HG03354 (cell line): ENCODE results near the gene FCRLB.
"Not testable (repeated sequence)": the region's sequence is repeated elsewhere in the genome, so short reads cannot be mapped to it uniquely, and the experiment has no call there.

Source experiments
- ATAC-seq: cut with Tn5 transposase; IDR thresholded peaks from one replicate; pipeline ENCODE4 v1.9.1; 2021; ENCODE audit warnings: mild to moderate bottlenecking; ENCODE audit not compliant: unreplicated experiment, poor library complexity, severe bottlenecking

The FCRLB gene

DNA sequence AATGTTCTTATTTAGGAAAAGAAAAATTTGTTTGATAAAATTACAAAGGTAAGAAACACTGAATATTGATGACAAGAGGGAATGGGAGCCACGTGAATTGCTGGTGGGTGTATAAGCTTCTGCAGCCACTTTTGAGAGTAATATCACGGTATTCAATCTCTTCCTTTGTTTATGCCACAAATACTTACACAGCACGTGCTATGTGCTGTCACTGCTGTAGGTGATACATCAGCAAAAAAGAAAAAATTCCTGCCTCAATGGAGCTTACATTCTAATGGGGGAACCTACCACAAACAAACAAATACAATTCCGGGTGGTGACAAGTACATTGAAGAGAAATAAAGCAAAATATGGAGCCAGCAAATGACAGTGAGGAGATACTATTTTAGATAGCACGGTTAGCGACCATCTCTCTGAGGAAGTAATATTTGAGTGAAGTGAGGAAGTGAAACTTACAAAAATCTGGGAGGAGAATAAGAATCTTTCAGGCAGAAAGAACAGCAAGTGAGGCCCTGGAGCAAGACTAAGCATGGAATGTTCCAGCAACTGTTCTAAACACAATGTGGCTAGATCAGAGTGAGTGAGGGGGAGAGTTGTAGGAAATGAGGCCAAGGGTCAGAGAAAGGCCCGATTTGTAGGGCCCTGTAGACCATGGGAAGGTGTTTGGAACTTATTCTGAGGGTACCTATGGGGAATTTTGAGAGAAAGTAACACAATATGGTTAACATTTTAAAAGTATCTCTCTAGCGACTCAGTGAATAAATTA lies 2.6 kb upstream of the FCRLB start:
- peak; percentile 79 for ATAC-seq

DNA sequence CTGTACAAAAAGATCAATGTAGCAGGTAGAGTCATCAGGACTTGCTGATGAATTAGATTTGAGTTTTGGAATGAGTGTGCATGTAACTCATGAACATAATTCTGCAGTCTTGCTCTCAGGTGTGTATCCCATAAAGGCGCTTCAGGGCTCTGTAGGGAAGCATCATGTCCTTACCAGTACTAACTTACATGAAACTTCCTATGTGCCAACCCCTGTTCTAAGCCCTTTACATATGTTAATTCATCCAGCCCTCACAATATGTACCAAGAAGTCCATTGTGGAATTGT lies 2.1 kb upstream of the FCRLB start:
- ATAC-seq: peak; percentile 48

DNA sequence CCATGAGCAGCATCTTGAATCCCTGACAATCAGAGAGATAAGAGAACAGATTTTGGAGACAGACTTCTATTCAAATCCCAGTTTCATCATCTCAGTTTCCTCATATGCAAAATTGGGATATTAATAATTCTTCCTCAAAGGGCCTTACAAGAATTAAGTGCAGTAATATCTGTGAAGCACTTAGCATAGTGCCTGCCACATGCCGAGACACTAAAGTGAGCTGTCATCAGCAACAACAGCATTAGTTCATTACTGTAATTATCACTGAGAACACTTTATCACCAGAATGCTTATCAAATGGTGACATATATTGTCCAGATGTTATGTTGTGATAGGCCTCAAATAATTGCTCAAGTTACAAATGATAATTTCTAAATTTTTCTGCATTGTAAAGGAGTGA lies 922 bp upstream of the FCRLB start:
- ATAC-seq: no peak

DNA sequence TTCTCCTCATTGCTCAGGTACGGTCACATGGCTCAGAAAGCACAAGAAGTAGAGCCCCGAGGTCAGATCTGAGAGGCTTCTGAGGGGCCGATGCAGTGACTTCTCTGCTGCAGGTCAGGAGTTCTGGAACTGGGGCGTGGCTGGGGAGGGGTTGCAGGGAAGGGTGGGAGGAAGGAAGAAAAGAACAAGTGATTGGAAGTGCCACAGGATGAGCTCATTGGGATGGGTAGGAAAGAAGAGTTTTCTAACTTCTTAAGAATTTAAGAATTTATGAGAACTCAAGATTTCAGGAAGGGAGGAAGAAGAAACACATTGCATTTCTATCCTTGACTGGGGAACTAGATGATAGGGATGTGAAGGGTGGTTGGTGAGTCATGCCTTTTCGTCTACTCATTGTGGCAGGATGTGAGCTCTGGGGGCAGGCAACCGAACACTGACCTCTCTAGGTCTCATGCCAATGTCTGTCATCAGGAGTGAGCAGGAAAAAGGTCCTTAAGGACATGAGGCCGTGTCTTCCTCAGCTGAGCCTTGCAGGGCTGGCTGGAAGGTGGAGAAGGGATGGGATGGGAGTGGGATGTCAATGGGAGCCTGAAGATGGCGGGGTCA lies 497 bp downstream of the FCRLB start:
- ATAC-seq: no peak

DNA sequence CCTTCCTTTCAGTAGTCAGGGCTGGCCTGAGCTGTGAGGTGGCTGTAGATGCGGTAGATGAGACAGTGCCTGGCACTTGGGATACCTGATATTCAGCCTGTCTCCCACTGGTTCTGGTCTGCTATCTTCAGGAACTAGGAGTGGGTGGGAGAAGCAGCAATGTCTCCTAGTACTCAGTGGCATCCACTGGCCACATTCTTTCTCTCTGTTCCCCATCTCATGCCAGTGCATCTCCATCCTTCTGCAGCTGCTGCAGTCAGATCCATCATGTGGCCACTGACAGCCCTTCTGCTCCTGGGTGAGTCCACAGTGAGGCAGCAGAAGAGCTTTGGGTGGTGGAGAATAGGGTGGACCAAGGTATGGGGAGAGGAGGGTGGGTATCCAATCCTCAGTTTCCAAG lies 1.1 kb downstream of the FCRLB start:
- ATAC-seq: no peak

DNA sequence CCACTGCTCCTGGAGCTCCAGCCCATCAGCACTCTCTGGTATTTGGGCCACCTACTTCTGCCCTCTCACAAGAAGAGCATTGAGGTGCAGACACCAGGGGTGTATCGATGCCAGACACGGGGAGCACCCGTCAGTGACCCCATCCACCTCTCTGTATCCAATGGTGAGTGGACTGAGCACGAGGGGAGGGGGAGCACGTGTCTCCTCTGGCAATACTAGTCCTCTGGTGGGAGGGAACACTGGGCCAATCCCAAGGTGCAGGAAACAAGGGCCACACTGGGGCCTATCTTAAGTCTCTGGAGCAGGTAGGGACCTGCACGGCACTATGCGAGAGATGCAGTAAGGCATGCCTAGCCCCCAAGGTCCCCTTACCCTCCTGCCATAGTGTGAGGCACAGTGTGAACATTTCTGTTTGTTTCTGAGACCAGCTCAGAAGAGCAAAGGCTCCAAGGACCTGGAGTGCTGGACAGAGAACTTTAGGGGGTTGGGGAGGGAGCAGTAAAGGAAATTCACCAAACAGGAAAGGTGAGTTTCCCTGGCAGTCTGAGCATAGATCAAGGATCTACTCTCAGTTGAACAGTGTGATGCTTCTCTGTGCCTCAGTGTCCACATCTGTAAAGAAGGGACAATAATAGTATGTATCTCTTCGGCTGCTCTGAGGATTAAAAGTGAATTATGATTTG lies 2.3 kb downstream of the FCRLB start:
- no peak for ATAC-seq

DNA sequence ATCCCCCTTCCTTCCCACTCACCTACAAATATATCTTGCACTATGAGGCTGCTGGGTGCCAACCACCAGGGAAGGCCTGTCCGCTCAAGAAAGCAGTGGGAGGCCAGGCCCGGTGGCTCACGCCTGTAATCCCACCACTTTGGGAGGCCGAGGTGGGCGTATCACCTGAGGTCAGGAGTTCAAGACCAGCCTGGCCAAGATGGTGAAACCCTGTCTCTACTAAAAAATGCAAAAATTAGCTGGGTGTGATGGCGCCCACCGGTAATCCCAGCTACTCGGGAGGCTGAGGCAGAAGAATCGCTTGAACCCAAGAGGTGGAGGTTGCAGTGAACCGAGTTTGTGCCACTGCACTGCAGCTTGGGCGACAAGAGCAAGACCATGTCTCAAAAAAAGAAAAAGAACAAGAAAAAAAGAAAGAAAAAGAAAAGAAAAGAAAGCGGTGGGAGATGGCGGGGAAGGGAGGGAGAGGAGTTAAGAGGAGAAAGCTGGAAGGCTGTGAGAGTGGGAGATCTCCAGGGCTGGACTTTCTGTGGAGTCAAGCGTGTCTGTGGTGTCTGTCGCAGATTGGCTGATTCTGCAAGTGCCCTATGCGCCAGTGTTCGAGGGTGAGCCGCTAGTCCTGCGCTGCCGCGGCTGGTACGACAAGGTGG lies 4.0 kb downstream of the FCRLB start:
- not testable (repeated sequence) for ATAC-seq

DNA sequence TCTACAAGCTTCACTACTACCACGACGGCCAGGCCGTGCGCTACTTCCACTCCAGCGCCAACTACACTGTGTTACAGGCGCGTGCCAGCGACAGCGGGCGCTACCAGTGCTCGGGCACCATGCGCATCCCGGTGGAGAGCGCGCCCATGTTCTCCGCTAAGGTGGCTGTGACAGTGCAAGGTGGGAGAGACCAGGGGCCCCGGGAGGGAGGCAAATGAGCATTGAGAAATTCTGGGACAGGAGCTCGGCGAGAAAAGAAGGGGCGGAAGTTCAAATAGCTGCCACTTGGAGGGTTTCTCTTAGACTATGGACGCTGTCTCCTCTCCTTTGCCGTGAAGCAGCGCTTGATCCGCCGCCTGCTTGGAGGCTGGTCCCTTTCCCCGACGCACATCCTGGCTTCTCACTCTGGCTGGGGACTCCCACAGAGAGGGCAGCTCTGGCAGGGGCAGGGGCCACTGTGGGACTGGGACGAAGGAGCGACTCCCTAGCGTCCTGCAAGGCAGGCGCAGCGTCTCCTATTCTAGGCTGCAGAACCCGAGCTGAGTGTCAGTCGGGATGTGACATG lies 4.6 kb downstream of the FCRLB start:
- ATAC-seq: peak; percentile 28

DNA sequence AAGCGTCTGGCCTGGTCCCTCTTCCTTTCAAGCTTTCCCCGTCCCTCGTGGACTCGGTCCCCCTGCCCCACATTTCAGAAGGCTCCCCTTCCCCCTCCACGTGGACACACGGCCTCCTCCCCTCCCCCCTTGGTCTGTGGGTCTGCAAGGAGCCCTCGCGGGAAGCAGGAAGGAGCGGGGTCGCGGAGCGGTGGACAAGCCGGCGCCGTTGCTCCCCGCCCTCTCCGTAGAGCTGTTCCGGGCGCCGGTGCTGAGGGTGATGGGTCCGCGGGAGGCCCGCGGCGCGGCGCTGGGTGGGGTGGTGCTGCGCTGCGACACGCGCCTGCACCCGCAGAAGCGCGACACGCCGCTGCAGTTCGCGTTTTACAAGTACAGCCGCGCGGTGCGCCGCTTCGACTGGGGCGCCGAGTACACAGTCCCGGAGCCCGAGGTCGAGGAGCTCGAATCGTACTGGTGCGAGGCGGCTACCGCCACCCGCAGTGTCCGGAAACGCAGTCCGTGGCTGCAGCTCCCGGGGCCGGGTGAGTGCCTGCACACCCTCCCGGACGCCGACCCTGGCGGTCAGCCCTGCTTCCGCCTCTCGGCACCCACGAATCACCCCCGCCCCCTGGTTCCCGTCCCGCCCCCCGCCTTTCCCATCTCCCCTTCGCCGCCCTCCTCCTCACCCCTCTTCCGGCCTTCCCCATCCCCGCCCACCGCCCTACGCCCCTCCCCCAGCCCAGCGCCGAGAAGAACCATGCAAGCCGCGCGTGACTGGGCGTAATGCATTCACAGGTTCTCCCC lies 5.3 kb downstream of the FCRLB start:
- peak; percentile 58 for ATAC-seq

DNA sequence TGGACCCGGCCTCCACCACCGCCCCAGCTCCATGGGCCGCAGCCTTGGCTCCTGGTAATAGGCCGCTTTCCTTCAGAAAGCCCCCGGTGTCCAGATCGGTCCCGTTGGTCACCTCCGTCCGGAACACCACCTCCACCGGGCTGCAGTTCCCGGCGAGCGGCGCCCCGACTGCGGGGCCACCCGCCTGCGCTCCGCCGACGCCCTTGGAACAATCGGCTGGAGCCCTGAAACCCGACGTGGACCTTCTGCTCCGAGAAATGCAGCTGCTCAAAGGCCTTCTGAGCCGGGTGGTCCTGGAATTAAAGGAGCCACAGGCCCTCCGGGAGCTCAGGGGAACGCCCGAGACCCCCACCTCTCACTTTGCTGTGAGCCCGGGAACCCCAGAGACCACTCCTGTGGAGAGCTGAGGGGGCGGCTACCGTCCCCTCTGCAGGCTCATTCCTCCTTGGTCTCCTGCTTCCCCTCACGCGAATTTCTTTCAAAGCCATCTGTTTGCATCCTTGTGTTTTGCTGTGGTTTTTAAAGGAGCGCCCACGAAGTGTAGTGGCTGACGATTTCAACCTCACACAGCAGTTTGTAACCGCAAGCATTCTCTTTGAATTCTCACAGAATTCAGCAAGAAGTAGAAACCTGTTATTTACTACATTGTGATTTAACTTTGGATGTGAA lies 6.0 kb downstream of the FCRLB start:
- no peak for ATAC-seq

DNA sequence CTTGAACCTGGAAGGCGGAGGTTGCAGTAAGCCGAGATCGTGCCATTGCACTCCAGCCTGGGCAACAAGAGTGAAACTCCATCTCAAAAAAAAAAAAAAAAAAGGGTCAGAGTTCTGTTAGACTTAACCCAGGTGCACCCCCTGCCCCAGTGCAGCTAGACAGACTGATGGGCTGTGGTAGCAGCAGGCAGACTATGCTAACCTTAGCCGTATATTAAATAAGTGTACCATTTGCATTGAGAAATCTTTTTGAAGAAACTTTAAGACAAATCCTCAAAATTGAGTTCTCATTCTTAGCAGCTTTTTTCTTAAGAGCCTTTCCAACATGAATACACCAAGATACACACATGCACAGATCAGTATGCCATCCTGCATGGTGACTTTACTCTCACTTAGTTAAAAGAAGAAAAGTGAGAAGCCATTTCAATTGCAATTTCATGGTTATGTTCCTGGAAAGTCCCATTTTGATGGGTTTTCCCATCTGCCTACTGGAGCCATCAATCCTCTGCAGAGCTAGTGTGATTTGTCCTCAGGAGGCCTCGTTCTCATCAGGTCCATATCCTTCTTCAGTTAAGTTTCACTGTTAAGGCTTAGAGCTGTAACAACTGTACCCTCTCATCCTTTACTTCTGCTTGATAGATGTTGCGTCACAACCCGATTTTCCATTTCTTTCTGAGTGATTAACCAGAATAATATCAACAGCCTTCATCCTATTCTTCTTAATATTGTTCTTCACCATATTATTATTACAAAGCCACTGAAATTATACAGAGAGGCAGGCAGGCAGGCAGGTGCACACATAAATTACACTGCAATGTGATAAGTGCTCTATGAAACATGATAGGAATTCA lies 7.3 kb downstream of the FCRLB start:
- no peak for ATAC-seq

DNA sequence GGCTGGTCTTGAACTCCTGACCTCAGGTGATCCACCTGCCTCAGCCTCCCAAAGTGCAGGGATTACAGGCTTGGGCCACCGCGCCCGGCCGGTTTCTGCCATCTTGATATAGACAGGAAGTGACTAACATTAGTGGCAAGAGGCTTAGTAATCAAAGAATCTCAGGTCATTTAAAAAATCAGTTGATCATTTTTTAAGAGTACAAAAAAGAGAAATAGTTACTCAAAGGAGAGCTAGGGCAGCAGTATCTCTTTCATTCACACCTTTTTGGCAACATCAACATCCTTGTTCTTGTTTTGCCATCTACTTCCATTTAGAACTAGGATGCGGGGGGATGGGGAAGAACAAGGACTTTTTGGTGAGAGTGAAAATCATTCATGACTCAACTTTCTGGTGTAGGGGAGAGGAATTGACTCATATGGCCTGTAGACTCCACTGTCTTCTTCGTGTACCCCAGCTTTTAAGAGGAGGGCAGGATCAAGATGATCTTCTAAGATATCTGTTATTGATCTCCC lies 8.8 kb downstream of the FCRLB start:
- no peak for ATAC-seq

DNA sequence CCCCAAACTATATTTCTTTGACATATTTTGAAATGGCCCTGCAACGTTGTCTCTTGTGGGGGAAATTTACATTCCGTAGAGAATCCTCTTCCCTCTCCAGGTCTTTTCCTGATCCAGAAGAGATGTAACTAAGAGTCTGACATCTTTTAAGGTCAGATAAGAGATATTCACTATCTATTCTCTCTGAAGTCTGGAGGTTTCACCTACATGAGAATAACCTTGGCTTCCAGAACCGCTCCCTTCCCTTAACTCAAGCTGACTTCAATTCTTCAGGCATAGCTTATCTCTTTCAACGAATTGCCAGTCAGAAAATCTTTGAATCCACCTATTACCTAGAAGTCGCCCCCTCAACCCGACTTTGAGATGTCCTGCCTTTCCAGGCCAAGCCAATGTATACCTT lies 9.9 kb downstream of the FCRLB start:
- ATAC-seq: no peak

DNA sequence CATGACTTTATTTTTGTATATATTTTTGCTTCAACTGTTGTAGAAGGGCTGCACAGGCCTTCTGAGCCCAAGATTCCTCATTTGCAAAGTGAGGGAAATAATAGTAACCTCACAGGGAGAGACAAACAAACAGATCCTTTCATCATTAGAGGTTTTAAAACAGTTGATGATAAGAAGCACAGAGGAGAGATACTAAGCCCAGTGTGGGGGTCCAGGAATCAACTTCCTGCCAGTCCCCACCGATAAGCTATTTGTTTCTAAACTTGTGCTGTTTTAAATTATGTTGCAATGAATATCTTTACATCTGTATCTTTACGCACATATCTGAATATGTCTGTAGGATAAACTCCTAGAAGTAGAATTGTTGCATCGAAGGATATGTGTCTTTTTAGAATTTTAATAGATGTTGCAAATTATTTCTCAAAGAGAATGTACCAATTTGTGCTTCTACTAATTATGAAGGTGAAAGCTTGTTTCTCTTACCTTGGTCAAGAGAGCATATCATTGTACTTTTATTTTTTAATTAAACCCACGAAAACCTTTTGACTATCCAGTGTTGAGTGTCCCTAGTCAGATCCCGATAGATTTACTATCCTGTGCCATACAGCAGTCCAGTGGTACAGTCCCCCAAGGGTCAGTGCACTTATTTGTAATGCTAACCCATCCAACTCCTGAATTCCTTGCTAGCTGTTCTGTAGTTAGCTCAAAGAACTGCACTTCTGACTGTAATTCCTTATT lies 10.8 kb downstream of the FCRLB start:
- no peak for ATAC-seq

DNA sequence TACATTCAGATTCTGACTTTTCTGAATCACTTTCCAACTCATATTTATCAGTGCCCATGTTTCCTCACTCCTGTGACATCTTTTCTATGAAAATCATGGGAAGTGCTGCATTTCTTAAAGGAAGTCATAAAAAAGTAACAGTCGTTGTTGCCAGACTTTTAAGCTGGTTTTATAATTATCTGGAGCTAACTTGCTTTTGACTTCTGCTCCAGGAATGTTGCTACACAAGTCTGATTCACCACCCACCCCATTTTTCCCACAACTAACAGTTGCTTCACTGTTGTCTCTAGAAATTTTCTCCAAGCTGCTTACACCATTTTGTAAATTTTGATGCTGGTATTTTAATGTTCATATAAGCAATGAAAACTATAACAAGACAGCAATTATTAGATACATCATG lies 12.2 kb downstream of the FCRLB start:
- ATAC-seq: no peak

DNA sequence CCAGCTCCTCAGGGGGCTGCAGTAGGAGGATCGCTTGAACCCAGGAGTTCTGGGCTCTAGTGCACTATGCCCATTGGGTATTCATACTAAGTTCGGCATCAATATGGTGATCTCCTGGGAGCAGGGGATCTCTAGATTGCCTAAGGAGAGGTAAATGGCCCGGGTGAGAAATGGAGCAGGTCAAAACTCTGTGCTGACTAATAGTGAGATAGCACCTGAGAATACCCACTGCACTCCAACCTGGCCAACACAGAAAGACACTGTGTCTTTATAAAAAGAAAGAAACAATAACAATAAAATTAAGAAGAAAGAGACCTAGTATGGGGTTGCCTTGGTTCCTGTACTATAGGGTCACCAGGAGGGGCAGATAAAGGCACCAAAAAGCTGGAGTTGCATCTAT lies 14.5 kb downstream of the FCRLB start:
- ATAC-seq: no peak

DNA sequence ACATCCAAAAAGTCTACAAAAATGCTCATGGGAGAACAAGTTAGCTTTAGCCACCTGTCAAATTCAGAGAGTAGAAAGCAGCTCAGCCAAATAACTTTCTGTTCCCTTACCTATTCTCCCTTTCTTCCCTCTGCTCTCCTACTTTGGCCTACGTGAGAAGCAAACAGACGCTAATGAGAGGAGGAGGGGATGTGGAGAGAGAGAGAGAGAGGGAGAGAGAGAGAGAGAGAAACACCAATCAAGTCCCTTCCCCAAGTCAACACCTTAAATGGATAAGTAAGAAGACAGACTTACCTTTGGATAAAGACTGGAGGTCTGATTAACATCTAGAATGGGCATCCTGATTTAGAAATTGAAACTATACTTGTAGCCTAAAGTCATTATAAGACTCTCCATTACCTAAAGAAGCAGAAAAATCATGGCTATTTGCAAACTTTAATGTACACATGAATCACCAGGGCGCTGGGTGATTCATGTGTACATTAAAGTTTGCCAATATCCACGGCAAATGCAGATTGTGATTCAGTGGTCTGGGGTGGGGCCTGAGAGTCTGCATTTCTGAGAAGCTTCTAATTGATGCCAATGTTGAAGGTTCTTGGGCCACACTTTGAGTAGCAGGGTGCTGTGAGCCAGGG lies 15.1 kb downstream of the FCRLB start:
- ATAC-seq: no peak
